MM.1S (cell line): ENCODE measurements around the gene SH3RF3.

Source experiments
- EZH2 ChIP-seq: fragments of 300-600 bp; sonication (generic); optimal IDR thresholded peaks from 2 replicates; pipeline ENCODE3; 2017; ENCODE audit warnings: low read depth, mild to moderate bottlenecking, antibody characterized with exemption, low read length, mixed read lengths
- EZH2phosphoT487 ChIP-seq: fragments of 300-600 bp; sonication (generic); IDR thresholded peaks from 2 replicates; pipeline ENCODE4 v1.6.1; 2018; ENCODE audit warnings: antibody characterized with exemption, low read length
- TF ChIP-seq, protein P1 (sequence below): fragments of 300-600 bp; sonication (generic); IDR thresholded peaks from 2 replicates; pipeline ENCODE4 v1.5.1; 2016; ENCODE audit warnings: antibody characterized with exemption, low read length, mixed read lengths

DNA sequence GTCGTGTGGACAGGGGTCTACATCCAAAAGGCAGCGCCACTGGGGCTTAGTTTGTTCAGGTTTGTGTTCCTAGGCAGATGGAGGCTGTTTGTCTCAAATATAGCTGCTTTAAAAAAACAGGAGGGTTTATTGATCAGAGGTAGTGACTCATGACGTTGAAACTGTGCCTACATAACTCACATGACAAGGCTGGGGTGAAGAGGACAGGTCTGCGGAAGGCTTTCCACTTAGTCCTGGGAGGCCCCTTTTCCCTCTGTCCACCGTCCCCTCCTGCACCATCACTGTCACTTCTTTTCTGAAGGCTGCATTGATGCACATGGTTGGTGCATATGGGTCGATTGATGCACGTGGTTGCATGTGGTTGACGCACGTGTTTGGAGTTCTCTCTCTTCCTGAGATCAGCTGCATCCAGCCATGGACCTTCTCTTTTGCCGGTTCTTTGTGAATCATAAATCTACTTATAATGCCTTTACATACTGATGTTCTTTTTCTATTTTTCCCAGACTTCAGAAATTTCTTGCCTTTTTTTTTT, 10.9 kb downstream of the SH3RF3 start:
- TF ChIP-seq, protein P1, sequence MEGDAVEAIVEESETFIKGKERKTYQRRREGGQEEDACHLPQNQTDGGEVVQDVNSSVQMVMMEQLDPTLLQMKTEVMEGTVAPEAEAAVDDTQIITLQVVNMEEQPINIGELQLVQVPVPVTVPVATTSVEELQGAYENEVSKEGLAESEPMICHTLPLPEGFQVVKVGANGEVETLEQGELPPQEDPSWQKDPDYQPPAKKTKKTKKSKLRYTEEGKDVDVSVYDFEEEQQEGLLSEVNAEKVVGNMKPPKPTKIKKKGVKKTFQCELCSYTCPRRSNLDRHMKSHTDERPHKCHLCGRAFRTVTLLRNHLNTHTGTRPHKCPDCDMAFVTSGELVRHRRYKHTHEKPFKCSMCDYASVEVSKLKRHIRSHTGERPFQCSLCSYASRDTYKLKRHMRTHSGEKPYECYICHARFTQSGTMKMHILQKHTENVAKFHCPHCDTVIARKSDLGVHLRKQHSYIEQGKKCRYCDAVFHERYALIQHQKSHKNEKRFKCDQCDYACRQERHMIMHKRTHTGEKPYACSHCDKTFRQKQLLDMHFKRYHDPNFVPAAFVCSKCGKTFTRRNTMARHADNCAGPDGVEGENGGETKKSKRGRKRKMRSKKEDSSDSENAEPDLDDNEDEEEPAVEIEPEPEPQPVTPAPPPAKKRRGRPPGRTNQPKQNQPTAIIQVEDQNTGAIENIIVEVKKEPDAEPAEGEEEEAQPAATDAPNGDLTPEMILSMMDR, result no peak
- no peak for TF ChIP-seq EZH2
- TF ChIP-seq EZH2phosphoT487, result no peak
